Adrenal gland (tissue), 5 donors: ENCODE measurements around the gene PTPN7.

Experiments
- CTCF ChIP-seq, 6 experiments: fragments of 450-650 bp in 4 of 6; fragments of 200-600 bp in 2 of 6; sonication (generic) in 1 of 6; IDR thresholded peaks; 1 replicate in 5 of 6; 2 replicates in 1 of 6; pipeline versions ENCODE4 v1.5.1 to v1.8.0; 2016 to 2021; ENCODE audit warnings: antibody characterized with exemption in 6 of 6, mild to moderate bottlenecking in 2 of 6, moderate library complexity in 1 of 6
- POLR2A ChIP-seq, 2 donors: fragments of 450-650 bp; IDR thresholded peaks; one replicate each; pipeline ENCODE4 v1.6.1; 2017; ENCODE audit warnings: antibody characterized with exemption in 2 of 2, mild to moderate bottlenecking in 2 of 2, moderate library complexity in 1 of 2
- donor health status: DM: no; HTN: no; CAD: no.

- TF ChIP-seq CTCF (IDR thresholded peaks at IDR 0.05): no peak
- no peak for TF ChIP-seq POLR2A (IDR thresholded peaks at IDR 0.05)
Measured at GRCh38 chr1:202162418-202163280, 2.2 kb upstream of the PTPN7 start.
